GF-D8 (cell line): ENCODE data around the gene KIF21B.

Experiments used
- DNase-seq: peaks from one replicate; lab custom pipeline; 2025; lab: John Stamatoyannopoulos, UW

The KIF21B gene, protein sequence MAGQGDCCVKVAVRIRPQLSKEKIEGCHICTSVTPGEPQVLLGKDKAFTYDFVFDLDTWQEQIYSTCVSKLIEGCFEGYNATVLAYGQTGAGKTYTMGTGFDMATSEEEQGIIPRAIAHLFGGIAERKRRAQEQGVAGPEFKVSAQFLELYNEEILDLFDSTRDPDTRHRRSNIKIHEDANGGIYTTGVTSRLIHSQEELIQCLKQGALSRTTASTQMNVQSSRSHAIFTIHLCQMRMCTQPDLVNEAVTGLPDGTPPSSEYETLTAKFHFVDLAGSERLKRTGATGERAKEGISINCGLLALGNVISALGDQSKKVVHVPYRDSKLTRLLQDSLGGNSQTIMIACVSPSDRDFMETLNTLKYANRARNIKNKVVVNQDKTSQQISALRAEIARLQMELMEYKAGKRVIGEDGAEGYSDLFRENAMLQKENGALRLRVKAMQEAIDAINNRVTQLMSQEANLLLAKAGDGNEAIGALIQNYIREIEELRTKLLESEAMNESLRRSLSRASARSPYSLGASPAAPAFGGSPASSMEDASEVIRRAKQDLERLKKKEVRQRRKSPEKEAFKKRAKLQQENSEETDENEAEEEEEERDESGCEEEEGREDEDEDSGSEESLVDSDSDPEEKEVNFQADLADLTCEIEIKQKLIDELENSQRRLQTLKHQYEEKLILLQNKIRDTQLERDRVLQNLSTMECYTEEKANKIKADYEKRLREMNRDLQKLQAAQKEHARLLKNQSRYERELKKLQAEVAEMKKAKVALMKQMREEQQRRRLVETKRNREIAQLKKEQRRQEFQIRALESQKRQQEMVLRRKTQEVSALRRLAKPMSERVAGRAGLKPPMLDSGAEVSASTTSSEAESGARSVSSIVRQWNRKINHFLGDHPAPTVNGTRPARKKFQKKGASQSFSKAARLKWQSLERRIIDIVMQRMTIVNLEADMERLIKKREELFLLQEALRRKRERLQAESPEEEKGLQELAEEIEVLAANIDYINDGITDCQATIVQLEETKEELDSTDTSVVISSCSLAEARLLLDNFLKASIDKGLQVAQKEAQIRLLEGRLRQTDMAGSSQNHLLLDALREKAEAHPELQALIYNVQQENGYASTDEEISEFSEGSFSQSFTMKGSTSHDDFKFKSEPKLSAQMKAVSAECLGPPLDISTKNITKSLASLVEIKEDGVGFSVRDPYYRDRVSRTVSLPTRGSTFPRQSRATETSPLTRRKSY (N-terminal part only)

DNA sequence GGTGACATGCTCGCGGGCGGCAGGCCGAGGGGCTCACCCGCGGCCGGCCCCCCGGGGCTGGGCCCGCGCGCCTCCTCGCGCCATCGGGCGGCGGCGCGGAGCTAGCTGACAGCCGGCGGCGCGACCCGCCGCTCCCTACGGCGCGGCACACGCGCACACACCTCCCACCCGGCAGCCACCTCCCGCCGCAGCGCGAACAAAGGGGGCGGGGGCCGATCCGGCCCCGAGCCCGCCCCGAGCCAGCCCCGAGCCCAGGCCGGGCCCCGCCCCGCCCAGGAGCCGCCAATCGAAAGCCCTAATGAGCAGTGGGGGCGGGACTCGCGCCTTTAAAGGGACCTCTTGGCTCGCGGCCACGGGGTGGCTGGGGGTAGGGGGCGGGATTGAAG lies at the start of gene KIF21B:
Gene KIF21B (minus strand): TSS at position 198 of the 386 bp plus-strand sequence. CDS start 331 bp downstream, outside the sequence.
- DNase-seq = peak; percentile 57

- DNase-seq = no peak
Observed at GRCh38 chr1:201072922-201073321, 49.4 kb upstream of the KIF21B start.

- DNase-seq = no peak
Observed at GRCh38 chr1:201072149-201072548, 48.6 kb upstream of the KIF21B start.

DNA sequence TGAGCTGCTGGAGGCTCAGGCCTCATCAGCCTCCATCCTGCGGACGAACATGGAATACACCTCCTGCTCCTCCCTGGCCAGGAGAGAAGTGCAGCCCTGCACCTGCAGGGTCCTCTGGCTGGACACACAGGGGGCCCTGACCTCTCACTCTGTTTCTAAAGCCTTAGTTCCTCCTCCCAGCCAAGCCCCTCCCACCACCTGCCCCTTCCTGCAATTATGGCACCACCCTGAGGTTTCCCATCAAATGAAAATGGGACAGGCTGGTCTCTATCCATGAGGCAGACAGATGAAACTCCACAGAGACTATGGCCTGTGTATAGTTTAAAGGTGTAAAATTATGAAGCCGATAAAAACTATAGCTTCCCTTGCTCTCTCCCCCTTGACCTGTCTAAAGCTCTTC lies 46.1 kb upstream of the KIF21B start:
- no peak for DNase-seq

- DNase-seq = no peak
Observed at GRCh38 chr1:201068976-201069375, 45.5 kb upstream of the KIF21B start.

GRCh38 chr1:201066986-201067385 lies 43.5 kb upstream of the KIF21B start:
- DNase-seq = no peak

DNA sequence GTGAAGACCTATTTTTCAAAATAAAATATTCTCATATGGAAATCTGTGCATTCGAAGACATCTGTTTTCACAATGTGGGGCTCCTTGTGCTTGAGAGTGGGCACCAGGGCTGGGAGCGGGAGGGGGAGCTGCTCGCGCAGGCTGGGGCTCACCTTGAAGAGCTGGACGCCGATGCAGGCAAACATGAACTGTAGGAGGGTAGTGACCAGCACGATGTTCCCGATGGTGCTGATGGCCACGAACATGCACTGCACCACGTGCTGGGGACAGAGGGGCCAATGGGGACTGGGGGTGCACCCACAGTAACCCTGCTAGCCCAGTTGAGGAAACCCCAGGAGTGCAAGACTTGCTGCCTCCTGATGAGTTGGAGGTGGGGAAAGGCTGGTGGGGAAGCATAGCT lies 42.2 kb upstream of the KIF21B start:
- DNase-seq = no peak

GRCh38 chr1:201064806-201065205 lies 41.3 kb upstream of the KIF21B start:
- DNase-seq = no peak

- DNase-seq = no peak
Observed at GRCh38 chr1:201063145-201063544, 39.6 kb upstream of the KIF21B start.

GRCh38 chr1:201062511-201063091 lies 39.1 kb upstream of the KIF21B start:
- no peak for DNase-seq

DNA sequence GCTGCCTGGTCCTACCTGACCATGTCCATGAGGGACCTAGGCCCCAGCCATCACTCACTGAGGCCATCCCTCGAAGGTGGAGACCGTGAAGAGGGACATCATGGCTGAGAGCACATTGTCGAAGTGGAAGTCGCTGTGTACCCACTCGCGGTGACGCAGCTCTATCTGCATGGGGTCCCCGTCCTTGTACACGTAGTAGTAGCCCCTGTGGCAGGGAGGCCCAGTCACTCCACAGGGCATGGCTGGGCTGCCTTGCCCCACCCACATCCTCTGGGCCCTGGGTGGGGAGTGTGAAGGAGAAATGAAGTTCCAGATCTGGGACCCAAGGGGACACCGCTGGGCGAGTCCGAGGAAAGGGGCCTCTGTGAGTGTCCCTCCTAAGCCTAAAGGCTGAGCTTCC lies 38.4 kb upstream of the KIF21B start:
- DNase-seq = no peak

DNA sequence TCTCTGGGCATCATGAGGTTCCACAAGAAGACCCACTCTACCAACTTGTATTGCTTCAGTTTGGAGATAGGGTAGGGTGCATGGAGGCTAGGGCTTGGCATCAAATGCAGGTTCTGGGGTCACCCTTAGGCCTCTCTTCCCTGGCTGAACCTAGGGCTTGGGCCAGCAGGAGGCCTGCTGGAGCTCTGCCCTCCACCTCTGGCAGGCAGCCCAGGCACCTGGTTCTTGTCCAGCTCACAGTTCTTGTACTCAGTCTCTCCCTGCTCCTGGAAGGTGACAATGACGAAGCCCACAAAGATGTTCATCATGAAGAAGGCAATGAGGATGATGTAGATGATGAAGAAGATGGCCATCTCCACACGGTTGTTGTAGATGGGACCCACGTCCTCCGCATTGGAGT lies 37.5 kb upstream of the KIF21B start:
- no peak for DNase-seq

DNA sequence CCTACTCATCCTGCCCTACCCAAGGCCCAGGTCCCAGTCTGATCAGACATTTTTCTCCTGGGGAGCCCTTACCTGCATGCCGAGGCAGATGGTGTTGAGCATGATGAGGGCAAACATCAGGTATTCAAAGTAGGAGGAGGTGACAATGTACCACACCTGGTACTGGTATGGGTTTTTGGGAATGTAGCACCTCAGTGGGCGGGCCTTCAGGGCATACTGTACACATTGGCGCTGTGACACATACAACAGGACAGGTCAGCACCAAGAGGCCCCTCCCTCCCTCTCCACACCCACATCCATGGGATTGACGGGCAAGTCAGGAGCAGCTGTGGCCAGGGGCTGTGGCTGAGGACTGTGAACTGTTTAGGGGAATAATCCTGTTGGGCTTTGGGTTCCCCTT lies 37.1 kb upstream of the KIF21B start:
- DNase-seq = no peak

DNA sequence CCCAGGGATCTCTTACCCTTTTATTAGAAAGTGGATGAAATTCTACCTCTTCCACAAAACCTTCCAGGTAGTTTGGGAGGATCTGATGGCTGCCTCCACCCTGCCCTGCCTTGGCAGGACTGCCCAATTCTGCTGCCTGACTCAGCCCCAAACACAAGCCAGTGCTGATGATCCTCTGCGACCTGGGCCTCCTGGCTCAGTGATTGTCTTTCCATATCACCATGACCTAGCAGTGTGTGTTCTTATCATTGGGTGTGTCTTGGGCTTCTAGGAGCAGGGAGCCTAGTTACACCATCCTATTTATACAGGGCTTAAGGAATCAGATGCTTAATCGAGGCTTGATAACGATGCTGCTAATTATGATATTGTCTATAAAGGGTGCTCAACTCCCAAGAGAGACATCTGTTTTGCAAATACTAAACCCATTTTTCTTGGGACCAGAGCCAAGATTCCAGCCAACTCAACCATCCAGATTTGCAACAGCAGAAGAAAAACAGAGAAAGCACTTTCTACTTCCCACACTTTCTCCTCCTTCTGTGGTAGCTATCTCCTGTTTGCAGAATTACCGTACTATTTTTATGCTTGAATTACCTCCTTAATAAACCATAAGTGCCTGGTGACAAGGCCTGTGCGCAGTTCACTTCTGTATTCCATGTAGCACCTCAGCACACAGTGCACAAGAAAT lies 36.5 kb upstream of the KIF21B start:
- DNase-seq = no peak

- no peak for DNase-seq
Observed at GRCh38 chr1:201059401-201059800, 35.9 kb upstream of the KIF21B start.

DNA sequence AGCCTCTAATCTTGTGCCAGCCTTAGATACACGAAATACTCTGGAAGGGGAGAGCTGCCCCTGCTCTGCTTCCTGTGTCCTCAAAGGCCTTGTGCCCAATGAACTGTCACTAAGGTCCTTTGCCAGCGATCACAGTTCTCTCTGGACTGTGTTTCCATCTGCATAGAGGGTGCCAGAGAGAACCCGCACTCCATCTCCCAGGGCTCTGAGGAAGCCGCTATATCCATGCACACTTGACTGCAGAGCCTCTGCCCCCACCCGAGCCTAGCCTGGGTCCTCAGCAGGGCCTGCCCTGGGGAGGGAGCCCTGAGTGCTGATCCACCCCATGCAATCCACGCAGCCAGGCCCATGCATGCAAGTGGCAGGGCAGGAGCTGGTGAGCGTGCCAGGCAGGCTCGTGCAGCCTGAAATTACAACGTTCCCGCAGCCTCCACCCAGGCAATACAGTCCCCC lies 30.6 kb upstream of the KIF21B start:
- DNase-seq = no peak

- DNase-seq = no peak
Observed at GRCh38 chr1:201053155-201053860, 29.8 kb upstream of the KIF21B start.

- no peak for DNase-seq
Observed at GRCh38 chr1:201051399-201051798, 27.9 kb upstream of the KIF21B start.

DNA sequence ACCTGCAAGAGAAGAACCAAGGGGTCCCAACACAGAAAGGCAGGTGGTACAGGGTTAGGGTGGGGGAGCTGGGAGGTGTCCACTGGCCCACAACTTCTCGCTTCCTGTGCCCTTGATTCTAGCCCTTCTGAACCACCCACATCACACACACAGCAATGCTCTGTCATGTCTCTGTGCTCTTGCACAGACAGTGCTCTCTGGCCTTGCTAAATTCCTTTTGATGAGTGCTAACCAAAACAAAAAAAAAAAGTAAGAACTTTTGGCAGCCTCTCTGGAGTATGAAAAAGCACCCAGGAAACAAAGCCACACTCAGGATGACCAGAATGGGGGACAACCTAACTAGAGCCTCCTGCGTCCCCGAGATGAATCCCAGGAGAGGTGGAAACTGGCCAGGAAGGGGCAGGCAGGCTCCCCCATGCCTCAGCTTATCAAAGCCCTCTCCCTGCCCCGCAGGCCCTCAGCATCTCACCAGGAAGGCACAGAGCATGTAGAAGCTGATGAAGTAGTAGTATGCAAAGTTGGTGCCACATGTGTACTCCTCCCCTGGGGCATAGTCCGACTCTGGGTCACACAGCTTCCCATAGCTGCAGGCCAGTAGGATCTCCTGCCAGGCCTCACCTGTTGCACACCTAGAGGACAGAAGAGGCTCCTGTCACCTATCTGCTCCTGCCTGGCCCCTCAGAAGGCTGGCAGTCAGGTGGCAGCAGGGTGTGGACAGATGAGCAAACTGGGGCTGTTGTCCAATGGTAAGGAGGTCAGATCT lies 27.2 kb upstream of the KIF21B start:
- no peak for DNase-seq

- no peak for DNase-seq
Observed at GRCh38 chr1:201049248-201049831, 25.8 kb upstream of the KIF21B start.
